Breast epithelium (tissue), 3 donors: ENCODE results near the gene DGKB.

Experiments used
- POLR2A ChIP-seq: fragments of 450-650 bp; IDR thresholded peaks from one replicate; pipeline ENCODE4 v1.6.1; 2016; ENCODE audit warnings: antibody characterized with exemption, mild to moderate bottlenecking, moderate library complexity
- TF ChIP-seq, protein P1 (sequence below), 3 donors: fragments of 450-650 bp; IDR thresholded peaks; one replicate each; pipeline ENCODE4 v1.5.1; 2016 to 2017; ENCODE audit warnings: antibody characterized with exemption in 3 of 3, mild to moderate bottlenecking in 3 of 3, moderate library complexity in 3 of 3

- TF ChIP-seq, protein P1, sequence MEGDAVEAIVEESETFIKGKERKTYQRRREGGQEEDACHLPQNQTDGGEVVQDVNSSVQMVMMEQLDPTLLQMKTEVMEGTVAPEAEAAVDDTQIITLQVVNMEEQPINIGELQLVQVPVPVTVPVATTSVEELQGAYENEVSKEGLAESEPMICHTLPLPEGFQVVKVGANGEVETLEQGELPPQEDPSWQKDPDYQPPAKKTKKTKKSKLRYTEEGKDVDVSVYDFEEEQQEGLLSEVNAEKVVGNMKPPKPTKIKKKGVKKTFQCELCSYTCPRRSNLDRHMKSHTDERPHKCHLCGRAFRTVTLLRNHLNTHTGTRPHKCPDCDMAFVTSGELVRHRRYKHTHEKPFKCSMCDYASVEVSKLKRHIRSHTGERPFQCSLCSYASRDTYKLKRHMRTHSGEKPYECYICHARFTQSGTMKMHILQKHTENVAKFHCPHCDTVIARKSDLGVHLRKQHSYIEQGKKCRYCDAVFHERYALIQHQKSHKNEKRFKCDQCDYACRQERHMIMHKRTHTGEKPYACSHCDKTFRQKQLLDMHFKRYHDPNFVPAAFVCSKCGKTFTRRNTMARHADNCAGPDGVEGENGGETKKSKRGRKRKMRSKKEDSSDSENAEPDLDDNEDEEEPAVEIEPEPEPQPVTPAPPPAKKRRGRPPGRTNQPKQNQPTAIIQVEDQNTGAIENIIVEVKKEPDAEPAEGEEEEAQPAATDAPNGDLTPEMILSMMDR (IDR thresholded peaks at IDR 0.05), result no peak
- TF ChIP-seq POLR2A, result no peak
Observed at GRCh38 chr7:14839307-14839706, 63.2 kb downstream of the DGKB start.
